MM.1S (cell line): ENCODE results near the gene ARID4B.

Experiments
- CTCF ChIP-seq: fragments of 300-600 bp; sonication (generic); IDR thresholded peaks from 2 replicates; pipeline ENCODE4 v1.5.1; 2016; ENCODE audit warnings: antibody characterized with exemption, low read length, mixed read lengths
- EZH2 ChIP-seq: fragments of 300-600 bp; sonication (generic); optimal IDR thresholded peaks from 2 replicates; pipeline ENCODE3; 2017; ENCODE audit warnings: low read depth, mild to moderate bottlenecking, antibody characterized with exemption, low read length, mixed read lengths

DNA sequence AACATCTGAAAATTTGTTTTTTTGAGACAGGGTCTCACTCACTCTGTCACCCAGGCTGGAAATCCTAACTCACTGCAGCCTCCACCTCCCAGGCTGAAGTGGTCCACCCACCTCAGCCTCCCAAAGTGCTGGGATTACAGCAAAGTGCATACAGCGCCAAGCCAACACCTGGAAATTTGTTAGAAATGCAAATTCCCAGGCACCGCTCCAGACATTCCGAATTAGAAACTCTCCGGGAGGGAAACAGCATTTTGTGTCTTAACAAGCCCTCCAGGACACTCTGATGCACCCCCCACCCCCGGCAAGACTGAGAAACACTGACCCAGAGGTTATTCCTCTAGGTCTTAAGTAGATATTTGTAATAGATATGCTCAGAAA lies 49.1 kb downstream of the ARID4B start:
- no peak for TF ChIP-seq CTCF
- no peak for TF ChIP-seq EZH2
